Measurements from ENCODE around the gene OMP.

The OMP gene

GRCh38 chr11:77081976-77082836 is 20.4 kb upstream of the OMP start:
- no peak for DNase-seq
- no peaks in the 10 kb centered on the region for H3K27me3 ChIP-seq (replicated peaks)
- no peak overlapping the region for H3K4me3 ChIP-seq (ENCODE audit: low read depth, low read length)
- peak overlapping the region; percentile 19 for H3K27ac ChIP-seq
- no peak for TF ChIP-seq CTCF (IDR thresholded peaks at IDR 0.05; ENCODE audit: low read depth, low read length, missing control alignments)
- in situ Hi-C loops (cut with HindIII; ENCODE audit: low pct_ligation_motif_present, low sequenced_read_pairs), result no loop called here
- H3K36me3 ChIP-seq (replicated peaks), result peaks cover 3% of the 10 kb centered on the region

GRCh38 chr11:77082838-77083565 is 19.6 kb upstream of the OMP start:
- in situ Hi-C loops (cut with HindIII; ENCODE audit: low pct_ligation_motif_present, low sequenced_read_pairs), result no loop called here
- H3K27me3 ChIP-seq (replicated peaks), result no peaks in the 10 kb centered on the region
- peak; percentile 44 for DNase-seq
- H3K27ac ChIP-seq, result peak overlapping the region; percentile 19
- H3K36me3 ChIP-seq (replicated peaks), result peaks cover 3% of the 10 kb centered on the region
- no peak overlapping the region for H3K4me3 ChIP-seq (ENCODE audit: low read depth, low read length)
- no peak for TF ChIP-seq CTCF (IDR thresholded peaks at IDR 0.05; ENCODE audit: low read depth, low read length, missing control alignments)

- no peak overlapping the region for H3K4me3 ChIP-seq (ENCODE audit: low read depth, low read length)
- in situ Hi-C loops (cut with HindIII; ENCODE audit: low pct_ligation_motif_present, low sequenced_read_pairs), result no loop called here
- no peak overlapping the region for H3K27ac ChIP-seq
- no peak for TF ChIP-seq CTCF (IDR thresholded peaks at IDR 0.05; ENCODE audit: low read depth, low read length, missing control alignments)
- peaks cover 3% of the 10 kb centered on the region for H3K36me3 ChIP-seq (replicated peaks)
- no peak for DNase-seq
- H3K27me3 ChIP-seq (replicated peaks), result no peaks in the 10 kb centered on the region
Measured at GRCh38 chr11:77083566-77084245, 18.9 kb upstream of the OMP start.

GRCh38 chr11:77084581-77085191 is 18.0 kb upstream of the OMP start:
- in situ Hi-C loops (cut with HindIII; ENCODE audit: low pct_ligation_motif_present, low sequenced_read_pairs), result no loop called here
- no peak overlapping the region for H3K4me3 ChIP-seq (ENCODE audit: low read depth, low read length)
- TF ChIP-seq CTCF (IDR thresholded peaks at IDR 0.05; ENCODE audit: low read depth, low read length, missing control alignments), result no peak
- no peaks in the 10 kb centered on the region for H3K27me3 ChIP-seq (replicated peaks)
- H3K36me3 ChIP-seq (replicated peaks), result peaks cover 3% of the 10 kb centered on the region
- no peak for DNase-seq
- H3K27ac ChIP-seq, result no peak overlapping the region

- peaks cover 3% of the 10 kb centered on the region for H3K36me3 ChIP-seq (replicated peaks)
- no peak for DNase-seq
- no peak overlapping the region for H3K4me3 ChIP-seq (ENCODE audit: low read depth, low read length)
- no peaks in the 10 kb centered on the region for H3K27me3 ChIP-seq (replicated peaks)
- in situ Hi-C loops (cut with HindIII; ENCODE audit: low pct_ligation_motif_present, low sequenced_read_pairs), result no loop called here
- no peak overlapping the region for H3K27ac ChIP-seq
- no peak for TF ChIP-seq CTCF (IDR thresholded peaks at IDR 0.05; ENCODE audit: low read depth, low read length, missing control alignments)
Measured at GRCh38 chr11:77085652-77086051, 17.0 kb upstream of the OMP start.
